AG08395 (cell line): Measurements from ENCODE around the gene MYO10.
A peak's percentile ranks its signal among the peaks of the same experiment; 100 is the strongest.

Experiments used
- DNase-seq: peaks from one replicate; pipeline ENCODE4 v3.0.0; 2012; ENCODE audit warnings: mixed read lengths, low spot score

Gene MYO10

DNA sequence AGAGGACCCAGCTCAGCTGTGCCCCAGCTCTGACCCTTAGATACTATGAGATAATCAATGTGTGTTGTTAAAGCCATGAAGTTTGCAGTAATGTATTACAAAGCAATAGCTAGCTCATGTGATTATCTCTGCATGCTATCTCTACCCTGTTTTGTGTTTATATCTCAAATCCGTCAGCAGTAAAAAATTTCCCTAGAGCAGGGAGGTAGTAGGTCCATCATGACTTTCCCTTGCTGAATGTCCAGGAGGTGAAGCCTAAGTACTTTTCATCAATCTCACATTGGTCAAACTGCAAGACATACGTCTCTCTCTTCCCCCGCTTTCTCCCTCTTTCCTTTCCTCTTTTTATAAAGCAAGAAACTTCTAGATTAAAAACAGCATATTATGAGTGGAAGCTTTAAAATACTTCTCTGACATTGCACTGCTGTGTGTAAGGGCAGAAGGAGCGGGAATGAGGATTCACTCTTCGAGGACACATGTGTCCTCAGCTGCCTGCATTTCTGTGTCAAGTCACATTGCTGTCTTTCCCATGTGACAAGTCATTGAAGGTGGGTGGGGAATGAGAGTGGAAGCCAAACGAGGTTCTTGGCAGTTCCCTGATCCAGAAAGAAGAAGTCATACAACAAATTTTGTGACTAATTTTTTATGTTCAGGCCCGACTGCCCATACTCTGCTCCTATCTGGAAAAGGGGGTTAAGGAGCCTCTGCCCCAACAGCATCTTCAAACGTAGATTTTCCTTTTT lies 226.2 kb downstream of the MYO10 start:
- DNase-seq: no peak

DNA sequence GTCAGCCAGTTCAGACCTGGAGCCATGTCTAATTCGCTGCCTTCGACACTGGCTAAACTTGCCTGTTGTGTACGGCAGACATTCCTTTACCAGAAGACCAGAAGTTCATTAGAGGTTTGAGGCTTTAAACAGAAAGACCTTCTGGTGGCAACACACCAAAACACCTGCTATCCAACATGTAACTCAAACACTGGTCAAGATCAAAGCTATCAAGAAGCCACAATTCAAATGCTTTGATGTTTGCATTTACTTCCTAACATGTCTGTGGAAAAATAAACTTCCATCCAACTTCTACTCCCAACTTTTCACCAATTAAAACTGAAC lies 228.3 kb downstream of the MYO10 start:
- no peak for DNase-seq

DNA sequence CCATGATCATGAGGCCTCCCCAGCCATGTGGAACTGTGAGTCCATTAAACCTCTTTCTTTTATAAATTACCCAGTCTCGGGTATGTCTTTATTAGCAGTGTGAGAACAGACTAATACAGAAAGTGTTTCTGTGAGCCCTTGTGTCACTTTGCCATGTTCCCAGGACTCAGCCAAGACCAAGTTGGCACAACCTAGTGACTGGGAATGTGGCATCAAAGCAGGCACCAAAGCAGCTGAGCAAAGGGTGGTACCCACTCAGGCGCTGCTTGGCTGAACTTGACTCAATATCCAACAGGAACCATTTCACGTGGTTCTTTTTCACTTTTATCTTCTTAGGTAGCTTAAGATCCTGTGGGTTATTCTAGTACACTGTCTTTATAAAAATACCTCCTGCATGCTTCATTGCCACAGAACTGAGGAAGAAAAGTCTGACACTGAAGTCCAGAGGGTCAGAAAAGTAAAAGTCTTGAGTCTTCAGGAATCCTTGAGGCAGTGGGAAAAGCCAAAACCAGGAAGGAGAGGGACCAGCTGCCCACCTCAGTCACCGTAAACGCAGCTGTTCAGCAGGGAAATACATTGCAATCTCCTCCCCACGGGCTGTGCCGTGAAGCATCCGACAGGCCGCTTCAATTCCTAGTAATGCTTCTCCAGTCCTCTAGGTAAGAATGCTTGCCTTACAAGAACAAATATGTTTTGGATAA lies 228.8 kb downstream of the MYO10 start:
- DNase-seq: no peak

DNA sequence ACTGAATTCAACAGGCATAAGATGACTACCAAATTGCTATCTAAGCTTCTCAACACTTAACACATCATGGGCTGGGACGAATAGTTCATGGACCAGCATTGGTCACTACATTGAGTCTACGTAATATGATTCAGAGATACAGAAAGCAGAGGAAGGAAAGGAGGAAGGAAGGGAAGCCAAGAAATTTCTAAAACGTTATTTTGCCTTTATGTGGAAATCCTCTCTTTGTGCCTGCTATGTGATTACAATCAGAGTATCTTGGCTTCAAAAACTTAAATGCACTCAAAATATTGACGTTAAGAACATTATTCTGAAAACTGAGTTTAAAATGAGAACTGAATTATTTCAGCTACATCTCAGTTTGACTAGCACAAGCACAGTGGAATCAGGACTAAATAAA lies 231.1 kb downstream of the MYO10 start:
- DNase-seq: no peak

DNA sequence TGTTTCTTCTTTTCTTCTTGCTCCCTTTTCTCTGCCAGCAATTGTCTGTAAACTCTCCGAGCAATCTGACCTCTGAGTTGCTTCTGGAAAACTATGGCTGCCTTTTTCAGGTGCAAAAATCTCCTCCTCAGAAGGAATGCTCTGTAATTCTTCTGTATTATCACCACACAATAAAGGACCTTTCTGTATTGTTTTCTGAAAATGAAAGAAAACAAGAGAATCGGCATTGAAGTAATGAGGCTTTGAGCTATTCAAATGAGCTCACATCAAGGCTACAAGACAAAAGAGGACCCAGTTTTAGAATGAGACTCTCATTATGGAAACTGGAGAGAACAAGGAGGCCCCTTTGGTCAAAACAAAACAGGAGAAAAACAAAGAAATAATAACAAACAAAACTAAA lies 233.1 kb downstream of the MYO10 start:
- DNase-seq: no peak

DNA sequence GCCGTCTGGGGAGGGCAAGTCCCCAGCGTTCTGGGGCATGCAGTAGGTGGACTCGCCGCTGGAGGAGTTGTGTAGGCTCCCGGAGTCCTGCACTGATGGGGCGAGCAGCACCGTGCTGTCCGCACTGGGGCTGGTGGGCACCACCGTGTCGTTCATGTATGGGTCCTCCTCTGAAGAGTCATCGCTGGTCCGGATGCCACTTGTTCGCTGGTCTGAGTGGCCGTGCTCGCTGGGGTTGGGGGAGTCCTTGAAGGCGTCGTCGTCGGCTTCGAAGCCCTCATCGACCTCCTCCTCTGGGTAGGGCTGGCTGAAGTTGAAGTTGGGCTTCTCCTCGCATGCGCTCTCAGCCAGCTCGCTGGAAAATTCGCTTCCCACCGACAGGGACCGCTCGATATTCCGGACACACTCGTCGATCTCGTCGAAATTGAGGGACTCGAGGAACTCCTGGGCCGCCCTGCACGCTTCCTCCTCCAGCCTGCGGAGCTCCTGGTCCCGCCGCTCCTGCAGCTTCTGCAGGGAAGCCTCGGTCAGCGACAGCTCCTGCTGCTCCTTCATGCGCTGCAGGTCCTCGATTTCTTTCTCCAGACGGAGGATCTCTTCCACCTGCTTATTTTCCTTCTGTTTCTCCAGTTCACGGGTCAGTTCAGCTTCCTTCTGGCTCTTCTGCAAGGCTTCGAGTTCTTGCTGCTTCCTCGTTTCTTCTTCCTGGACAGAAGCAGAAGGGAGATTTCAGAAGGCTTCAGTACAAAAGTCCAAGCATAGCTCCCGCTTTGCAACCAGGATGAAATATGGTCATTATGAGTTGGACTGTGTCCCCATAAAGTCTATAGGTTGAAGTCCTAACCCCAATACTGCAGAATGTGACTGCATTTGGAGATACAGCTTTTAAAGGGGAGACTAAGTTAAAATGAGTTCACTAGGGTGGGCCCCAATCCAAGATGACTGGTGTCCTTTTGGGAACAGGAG lies 234.7 kb downstream of the MYO10 start:
- DNase-seq: no peak

DNA sequence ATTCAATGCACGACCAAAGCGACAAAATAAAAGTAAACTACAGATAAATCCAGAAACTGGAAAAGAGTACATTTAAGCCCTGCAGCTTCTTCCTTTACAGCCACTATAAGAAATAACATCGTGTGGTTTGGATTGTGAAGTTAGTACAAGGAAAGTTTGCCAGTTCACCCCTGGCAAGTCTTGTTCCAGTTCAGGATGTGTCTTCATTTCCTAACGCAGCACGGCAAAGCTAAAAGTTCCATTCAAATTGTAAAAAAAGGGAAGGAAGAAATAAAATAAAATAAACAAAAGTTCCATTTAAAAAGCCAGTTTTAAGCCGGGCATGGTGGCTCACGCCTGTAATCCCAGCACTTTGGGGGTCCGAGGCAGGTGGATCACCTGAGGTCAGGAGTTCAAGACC lies 236.0 kb downstream of the MYO10 start:
- DNase-seq: no peak

DNA sequence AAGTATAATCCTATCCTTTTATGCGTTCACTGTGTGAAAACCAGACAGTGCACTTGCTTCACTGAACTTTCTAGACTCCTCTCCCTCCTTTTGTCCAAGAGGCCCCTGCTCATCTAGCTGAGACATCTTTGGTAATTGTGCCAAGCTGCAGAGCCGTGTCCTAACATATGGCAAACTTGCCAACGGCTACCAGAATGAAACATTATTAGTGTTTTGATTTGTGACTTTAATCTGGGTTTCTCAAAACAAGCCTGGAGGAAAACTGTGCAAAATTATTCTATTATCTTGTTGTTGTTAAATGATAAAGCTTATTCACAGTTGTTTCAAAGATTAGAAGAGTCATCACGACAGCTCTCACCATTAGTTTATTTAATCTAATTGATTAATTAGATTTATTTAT lies 240.3 kb downstream of the MYO10 start:
- DNase-seq: no peak

DNA sequence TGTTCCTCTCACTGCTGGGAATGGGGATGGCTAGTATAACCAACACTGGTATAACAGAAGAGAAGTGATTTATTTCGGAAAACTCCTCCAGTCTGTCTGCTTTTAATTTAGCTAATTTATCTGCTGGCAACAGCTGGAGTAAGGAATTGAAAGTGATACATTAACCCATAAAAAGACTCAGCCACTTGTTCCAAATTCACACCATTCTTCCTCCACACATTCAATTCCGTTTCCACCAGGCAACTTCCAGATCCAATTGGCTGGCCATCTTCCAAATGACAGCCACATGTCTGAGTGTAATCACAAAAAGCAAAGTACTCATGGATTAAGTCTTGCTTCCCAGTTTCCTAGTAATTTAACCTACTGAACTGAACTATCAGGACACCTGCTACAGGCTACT lies 242.2 kb downstream of the MYO10 start:
- peak; percentile 25 for DNase-seq

DNA sequence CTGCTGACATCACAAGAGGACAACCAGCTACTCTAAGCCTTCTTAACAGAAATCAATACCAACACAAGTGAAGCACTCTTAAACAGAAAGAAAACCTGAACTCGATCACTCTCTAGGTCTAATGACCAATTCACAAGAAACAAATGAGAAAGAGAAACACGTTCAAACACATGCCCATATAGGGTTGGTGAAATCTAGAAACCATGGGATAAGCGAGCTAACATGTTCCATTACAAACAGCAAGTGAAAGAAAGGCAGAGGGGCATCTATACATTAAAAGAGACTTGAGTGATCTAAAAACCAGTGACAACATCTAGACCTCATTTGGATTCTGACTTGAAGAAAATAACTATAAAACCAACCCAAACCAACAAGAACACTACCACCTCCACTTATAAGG lies 244.4 kb downstream of the MYO10 start:
- DNase-seq: no peak

DNA sequence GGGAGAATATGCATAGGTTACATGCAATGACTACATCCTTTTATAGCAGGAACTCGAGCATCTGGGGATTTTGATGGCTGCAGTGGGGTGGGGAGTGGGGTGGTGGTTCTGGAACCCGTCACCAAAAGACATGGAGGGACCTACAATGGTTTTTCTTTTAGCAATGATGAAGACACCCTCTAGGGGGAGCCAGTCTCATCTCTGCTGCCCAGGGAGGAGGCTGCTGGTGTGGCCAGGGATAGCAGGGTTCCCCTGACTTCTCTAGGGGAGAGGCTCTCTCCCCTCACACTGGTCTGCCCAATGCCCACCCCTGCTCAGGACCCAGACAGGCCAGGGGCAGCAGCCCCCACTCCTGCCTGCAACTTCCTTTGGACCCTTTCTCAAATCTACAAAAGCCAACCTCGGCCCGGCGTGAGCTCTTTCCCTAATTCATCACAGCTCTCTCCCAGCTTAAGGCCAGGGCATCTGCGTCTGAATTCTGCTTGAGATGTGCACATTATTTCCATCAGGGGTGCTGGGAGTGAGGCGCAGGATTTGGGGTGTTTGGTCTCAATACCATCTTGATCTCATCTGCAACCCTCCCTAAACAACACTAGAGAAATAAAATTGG lies 245.7 kb downstream of the MYO10 start:
- DNase-seq: peak; percentile 87

DNA sequence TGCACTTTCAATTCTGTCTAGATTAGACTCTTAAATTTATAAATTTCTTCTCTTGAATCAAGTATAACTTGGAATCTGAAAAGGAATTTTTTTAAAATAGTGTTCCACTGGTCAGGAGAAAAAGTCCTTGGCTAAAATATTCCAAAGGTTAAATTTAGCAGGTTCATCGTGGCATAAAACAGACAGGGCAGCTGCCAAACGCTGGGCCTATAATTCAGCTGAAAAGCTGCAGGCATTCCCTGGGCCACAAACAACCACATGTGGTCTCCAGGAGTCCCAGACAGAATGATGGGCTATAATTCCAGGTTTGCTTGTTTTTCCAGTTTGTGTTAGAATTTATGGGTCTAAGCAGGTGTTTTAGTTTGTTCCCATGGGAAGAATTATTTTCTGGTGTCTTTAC lies 248.2 kb downstream of the MYO10 start:
- DNase-seq: no peak

DNA sequence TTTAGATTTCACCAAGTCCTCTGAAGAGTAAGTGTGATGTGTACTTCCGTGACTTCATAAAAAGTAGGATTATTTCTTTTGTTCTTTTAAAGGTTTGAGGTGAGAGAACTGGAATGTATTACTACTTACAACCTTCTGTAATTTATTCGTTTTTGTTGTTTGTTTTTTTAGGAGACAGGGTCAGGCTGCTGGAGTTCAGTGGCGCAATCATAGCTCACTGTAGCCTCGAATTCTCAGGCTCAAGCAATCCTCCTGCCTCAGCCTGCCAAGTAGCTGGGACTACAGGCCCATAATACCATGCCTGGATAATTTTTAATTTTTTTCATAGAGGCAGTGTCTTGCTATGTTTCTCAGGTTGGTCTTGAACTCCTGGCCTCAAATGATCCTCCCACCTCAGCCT lies 251.0 kb downstream of the MYO10 start:
- DNase-seq: no peak

DNA sequence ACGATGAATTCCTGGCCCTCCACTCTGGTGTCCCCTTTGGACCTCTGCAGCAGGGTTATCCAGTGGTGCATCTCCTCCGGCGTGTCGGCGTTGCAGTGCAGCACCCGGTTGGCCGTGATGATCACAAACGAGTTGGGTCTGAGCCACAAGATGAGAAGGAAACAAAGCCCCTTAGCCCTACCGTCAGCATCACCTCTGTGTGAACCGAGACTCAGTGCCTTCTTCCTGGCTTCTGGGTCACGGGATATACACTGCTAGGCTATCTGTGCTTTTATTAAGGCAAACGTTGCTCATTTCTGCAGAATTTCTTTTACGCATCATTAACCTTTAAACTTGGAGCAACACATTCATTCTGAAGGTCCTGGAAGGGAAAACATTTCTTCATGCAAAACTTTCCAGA lies 254.2 kb downstream of the MYO10 start:
- no peak for DNase-seq

DNA sequence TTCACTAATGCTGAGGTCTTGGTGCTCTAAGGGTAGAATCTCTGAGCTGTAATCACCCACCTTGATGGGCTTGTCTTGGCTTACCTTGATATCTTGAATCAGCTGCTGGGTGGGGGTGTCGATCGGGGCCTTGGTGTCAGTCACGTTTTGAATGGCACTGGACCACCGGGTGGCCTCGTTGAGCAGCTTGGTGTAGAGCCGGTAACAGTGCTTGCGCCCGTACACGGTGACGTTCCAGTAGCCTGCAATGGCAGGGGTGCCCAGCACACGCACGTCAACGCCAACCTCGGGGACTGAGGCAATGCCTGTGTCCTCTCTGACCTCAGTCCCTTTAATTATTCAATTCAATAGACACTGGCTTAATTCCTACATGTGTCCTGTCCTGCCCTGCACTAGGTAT lies 256.2 kb downstream of the MYO10 start:
- DNase-seq: no peak

DNA sequence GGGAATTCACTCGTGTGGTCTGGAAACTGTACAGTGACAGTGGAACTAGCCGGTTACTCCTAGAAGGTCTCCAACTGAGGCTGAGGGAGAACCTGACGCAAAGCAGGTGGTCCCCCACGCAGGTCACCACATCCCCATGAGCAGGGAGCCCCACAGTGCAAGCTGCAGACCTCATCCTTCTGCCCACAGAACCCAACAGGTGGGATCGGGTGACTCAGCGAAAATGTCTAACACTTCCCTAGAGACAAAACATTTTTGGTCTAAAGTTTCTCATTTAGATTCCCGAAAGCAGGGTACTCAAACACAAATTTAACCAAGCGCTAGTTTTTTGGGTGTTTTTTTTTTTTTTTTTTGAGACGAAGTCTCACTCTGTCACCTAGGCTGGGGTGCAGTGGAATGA lies 256.9 kb downstream of the MYO10 start:
- no peak for DNase-seq

DNA sequence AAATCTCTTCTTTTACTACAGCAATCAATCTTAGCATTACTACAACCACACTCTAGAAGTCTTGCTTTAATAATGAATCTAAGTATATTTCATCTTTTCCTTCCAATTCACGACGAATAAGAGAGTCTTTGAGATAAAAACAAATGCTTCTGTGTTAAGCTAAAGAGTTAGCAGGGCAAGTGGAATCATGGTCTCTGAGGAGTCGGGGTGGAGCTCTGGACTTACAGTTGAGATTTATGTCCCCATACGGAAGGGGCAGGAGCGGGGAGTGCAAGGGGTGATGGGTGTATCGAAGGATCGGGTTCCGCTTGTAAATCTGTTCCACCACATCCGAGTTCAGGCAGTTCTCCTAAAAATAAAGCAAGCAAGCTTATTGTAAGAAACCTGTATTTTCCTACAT lies 260.3 kb downstream of the MYO10 start:
- no peak for DNase-seq

DNA sequence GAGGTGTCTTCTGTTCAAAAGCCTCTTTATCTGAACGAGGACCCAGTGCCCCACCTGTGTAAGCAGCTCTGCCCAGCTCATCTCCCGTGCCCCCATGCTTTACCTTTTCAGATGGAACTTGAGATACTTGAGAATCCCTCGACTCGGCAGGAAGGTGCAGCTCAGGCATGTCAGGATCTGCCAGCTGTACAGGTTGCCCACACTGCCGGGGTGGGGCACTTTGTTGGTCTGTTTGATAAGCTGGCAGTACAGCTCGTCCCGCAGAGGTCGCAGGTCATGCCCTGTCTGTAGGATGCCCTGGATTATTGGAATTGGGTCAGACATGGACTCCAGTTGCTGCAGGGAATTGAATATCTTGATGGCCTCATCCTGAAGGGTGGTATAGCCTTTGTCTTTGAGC lies 261.3 kb downstream of the MYO10 start:
- DNase-seq: no peak

DNA sequence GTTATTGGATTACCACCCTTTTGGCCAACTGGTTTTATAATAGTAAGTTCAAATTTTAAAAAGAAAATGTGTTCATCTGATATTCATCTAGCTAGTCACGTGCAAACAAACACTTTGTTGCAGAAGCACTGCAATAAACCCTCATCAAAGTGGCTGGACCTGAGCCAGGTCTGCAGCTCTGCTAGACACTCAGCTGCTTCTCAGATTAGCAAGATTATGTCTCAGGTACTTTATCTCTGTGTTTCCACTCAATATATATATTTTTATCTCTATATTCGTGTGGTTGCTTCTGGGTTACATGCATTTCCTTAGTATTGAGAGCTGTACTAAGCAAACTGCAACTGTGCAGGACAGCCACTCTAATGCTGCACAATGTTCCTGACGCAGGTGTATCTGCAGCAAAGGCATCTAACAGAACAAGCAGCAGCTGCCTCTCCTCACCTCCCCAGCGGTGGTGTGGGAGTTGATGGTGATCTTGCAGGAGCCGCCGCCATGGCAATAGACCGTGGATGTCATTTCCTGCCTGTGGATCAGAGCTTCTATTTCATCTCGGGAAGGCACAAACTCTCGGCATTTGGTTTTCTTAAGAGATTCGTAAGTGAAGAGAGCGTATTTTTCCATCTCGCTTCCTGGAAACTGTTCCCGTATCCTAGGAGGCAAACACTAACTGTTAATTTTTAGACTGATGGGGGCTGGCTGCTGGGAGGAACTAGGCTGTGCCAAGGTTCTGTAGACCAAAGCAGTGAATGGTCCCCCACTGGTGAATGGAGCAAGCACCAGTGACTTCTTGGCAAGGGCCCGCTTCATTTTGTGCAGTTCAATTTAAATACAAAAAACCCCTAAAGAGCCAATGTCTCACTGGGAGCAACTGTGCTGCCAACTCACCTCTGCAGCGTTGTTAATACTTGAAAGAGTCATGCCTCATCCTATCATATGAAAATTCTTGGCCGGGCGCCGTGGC lies 262.6 kb downstream of the MYO10 start:
- no peak for DNase-seq

DNA sequence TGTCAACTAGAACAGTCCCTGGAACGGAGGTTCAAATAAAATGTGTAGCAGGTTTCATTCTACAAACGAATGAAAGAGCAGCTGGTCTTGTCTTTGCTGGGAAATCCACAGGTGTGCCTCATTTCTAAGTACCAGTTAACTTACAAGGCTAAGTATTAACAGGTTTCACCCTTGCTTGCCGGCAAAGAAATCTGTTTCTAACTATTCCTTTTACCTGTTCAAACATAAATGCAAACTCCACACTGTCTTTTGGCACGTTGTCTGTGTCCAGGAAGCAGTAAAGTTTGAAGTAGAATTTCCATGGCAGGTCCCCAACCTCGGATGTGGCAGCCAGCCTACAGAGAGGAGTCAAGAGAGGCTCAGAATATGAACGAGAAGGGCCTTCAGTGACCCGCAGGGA lies 264.9 kb downstream of the MYO10 start:
- DNase-seq: no peak

DNA sequence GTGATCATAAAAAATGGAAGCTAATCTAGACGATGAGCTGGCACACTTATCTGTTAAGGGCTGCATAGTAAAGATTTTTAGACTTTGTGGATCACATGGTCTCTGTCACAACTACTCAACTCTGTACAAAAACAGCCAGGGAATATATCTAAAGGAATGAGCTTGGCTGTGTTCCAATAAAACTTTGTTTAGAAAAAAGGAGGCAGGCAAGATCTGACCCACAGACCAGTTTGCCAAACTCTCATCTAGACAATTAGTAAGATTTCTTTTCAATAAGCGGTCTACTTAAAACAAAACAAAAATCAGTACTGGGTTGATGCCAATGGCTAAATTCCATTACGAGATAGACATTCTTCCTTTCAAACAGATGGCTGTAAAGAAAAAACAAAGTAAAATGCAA lies 266.3 kb downstream of the MYO10 start:
- no peak for DNase-seq
